Stomach (tissue), 9 donors: Measurements from ENCODE around the gene RPH3AL. TPM values are rescaled to one million over a fixed set of nuclear protein-coding genes. Genes with fewer than 3 reads are reported as not detected.
A peak's percentile ranks its signal among the peaks of the same experiment; 100 is the strongest.

Experiments
- DNase-seq, 2 donors: peaks; one replicate each; pipeline versions ENCODE4 v3.0.0 to v3.0.0-alpha.2; 2013 to 2019
- H3K27ac ChIP-seq, 5 donors: fragments of 200-600 bp in 4 of 5; sonication (generic) in 4 of 5; one replicate each; pipeline ENCODE4 v1.5.1; 2013 to 2019; ENCODE audit warnings: mild to moderate bottlenecking in 1 of 5, moderate library complexity in 1 of 5
- H3K27me3 ChIP-seq, 3 donors: fragments of 200-600 bp; sonication (generic); one replicate each; pipeline ENCODE4 v1.5.1; 2017 to 2019; ENCODE audit warnings: mixed run types in 1 of 3
- H3K36me3 ChIP-seq, 4 donors: fragments of 200-600 bp; sonication (generic); 1 replicate in 3 of 4; 2 replicates in 1 of 4; pipeline ENCODE4 v1.5.1; 2016 to 2019
- H3K4me1 ChIP-seq, 4 donors: fragments of 200-600 bp; sonication (generic); one replicate each; pipeline ENCODE4 v1.5.1; 2016 to 2019
- H3K4me3 ChIP-seq, 4 donors: fragments of 200-600 bp; sonication (generic) in 3 of 4; one replicate each; pipeline ENCODE4 v1.5.1; 2016 to 2019; ENCODE audit warnings: mild to moderate bottlenecking in 1 of 4
- H3K9me3 ChIP-seq, 4 donors: fragments of 200-600 bp; sonication (generic); one replicate each; pipeline ENCODE4 v1.5.1; 2016 to 2019
- EP300 ChIP-seq: sonication (generic); formaldehyde crosslinking; IDR thresholded peaks from one replicate; pipeline ENCODE4 v1.6.1; 2017; ENCODE audit warnings: antibody characterized with exemption
- POLR2A ChIP-seq, 4 donors: fragments of 450-650 bp; IDR thresholded peaks; one replicate each; pipeline ENCODE4 v1.6.1; 2016; ENCODE audit warnings: antibody characterized with exemption in 4 of 4, control low read depth in 2 of 4, mild to moderate bottlenecking in 1 of 4, moderate library complexity in 1 of 4
- POLR2AphosphoS5 ChIP-seq, 3 donors: sonication (generic); formaldehyde crosslinking; IDR thresholded peaks; one replicate each; pipeline ENCODE4 v1.6.1; 2016; ENCODE audit warnings: antibody characterized with exemption in 3 of 3
- whole genome bisulfite sequencing, 5 donors: extraction: QIAGEN DNeasy Blood & Tissue Kit in 3 of 5; methylation state at CpG; one replicate each; pipeline versions ENCODE4 v1.1.5 to v1.1.7; 2013 to 2018; 5-methylcytosine and 5-hydroxymethylcytosine counted together
- intact Hi-C: fragments of 100-400 bp; cut with DNase I; formaldehyde crosslinking; loops from one replicate; pipeline ENCODE4 v1.15.1; 2023; ENCODE audit warnings: low total_unique reads
- polyA plus RNA-seq, 3 donors: library from polyadenylated mRNA; stranded (reverse); fragments of 200-250 nt; gene quantifications; one replicate each; pipeline ENCODE4 v1.2.3, GENCODE V29; 2013
- total RNA-seq, 5 donors: library from RNA; depleted of rRNA; stranded (reverse); fragments of >200 nt; gene quantifications; one replicate each; pipeline versions ENCODE4 v1.1.0 to v1.2.3, GENCODE V29; 2014 to 2016
- TF ChIP-seq, protein P1 (sequence below), 7 experiments: fragments of 450-650 bp in 4 of 7; fragments of 200-600 bp in 3 of 7; sonication (generic) in 3 of 7; IDR thresholded peaks; one replicate each; pipeline ENCODE4 v1.5.1; 2016 to 2019; ENCODE audit warnings: antibody characterized with exemption in 7 of 7, control low read depth in 2 of 7, mild to moderate bottlenecking in 1 of 7
- donor health status: healthy with polysubstance abuse.
- donor health status: Bipolar disorder and iron deficiency.
- donor health status: healthy.

RPH3AL gene
- total and polyA plus RNA-seq, 8 donors: 4.9 to 38.5 (median 17.4) TPM

DNA sequence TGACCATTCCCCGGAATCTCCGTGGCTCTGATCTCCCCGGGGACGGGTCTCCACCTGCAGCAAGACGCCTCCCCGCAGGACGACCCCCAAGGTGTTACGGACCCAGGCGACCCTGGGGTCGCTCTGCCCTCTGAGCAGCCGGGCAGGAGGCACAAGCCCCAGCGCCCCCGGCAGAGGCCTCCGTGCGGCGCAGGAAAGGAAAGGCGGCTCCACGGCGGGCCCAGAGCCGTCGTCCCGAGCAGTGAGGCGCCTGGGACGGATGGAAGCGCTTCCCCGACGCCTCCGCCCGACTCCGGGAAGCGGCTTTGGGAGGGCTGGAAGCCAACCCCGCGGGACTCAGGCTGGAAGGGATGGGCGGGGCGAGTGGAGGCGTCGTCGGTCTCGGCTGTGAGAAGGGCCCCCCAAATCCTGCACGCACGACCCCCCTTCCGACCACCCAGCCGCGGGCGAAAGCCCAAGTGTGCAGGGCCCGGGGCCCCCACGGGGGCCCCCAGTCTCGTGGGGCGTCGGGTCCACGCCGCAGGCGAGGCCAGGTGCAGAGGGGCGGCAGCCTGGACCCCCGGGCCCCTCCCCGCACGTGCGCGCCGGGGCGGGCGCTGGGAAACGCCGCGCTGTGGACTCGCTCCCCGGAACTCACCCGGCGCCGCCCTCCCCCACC lies 32.7 kb upstream of the RPH3AL start:
- peak overlapping the region; percentile 60 to 88 (median 75) for H3K27ac ChIP-seq
- H3K27me3 ChIP-seq: peaks cover 0 to 34% (median 0%) of the 10 kb centered on the region in 3 donors
- TF ChIP-seq, protein P1, sequence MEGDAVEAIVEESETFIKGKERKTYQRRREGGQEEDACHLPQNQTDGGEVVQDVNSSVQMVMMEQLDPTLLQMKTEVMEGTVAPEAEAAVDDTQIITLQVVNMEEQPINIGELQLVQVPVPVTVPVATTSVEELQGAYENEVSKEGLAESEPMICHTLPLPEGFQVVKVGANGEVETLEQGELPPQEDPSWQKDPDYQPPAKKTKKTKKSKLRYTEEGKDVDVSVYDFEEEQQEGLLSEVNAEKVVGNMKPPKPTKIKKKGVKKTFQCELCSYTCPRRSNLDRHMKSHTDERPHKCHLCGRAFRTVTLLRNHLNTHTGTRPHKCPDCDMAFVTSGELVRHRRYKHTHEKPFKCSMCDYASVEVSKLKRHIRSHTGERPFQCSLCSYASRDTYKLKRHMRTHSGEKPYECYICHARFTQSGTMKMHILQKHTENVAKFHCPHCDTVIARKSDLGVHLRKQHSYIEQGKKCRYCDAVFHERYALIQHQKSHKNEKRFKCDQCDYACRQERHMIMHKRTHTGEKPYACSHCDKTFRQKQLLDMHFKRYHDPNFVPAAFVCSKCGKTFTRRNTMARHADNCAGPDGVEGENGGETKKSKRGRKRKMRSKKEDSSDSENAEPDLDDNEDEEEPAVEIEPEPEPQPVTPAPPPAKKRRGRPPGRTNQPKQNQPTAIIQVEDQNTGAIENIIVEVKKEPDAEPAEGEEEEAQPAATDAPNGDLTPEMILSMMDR (IDR thresholded peaks at IDR 0.05): no peak
- no peak for TF ChIP-seq POLR2A (IDR thresholded peaks at IDR 0.05)
- TF ChIP-seq POLR2AphosphoS5 (IDR thresholded peaks at IDR 0.05): peak in 1 of 3 donors; percentile 48
- TF ChIP-seq EP300: no peak
- 0 to 6% (median 1%) methylated on average over 13 to 70 of the region's 70 CpGs for WGBS, 5 donors
- H3K9me3 ChIP-seq: no peaks in the 10 kb centered on the region
- H3K4me3 ChIP-seq: peak overlapping the region; percentile 56 to 71 (median 70)
- DNase-seq: peak; percentile 48 to 82
- peaks cover 15 to 29% (median 21%) of the 10 kb centered on the region in 4 donors for H3K4me1 ChIP-seq
- no peaks in the 10 kb centered on the region for H3K36me3 ChIP-seq
- intact Hi-C loops: loop anchor here (5.0 kb wide), 1 partner anchor 238 kb away; no protein-coding TSS in a partner anchor

DNA sequence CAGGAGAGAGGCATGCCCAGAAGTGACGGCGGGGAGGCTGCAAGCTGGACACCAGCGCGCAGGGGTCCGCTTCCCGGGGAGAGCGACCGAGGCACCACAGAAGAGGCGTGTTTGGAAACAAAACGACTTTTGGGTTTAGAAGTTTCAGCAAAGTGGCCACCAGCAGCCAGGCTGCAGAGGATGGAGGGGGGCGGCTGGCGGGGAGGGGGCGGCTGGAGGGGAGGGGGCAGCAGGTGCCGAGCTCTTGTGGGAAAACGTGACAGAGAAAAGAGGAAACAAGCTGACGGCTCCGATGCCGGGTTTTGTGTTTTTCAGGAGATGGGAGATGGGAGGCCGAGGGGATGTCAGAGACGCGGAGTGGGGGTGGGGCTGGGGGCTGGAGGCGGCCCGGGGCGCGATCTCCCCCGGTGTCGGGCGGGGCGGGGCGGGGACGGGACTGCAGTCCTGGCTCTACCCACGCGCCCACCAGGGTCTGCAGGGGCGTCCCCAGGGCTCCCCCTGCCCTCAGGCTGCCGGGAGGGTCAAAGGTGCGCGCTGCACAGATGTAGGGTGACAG lies 32.1 kb upstream of the RPH3AL start:
- DNase-seq: peak in 1 of 2 donors; percentile 48
- peak overlapping the region; percentile 56 to 71 (median 70) for H3K4me3 ChIP-seq
- H3K36me3 ChIP-seq: no peaks in the 10 kb centered on the region
- H3K9me3 ChIP-seq: no peaks in the 10 kb centered on the region
- 43 to 66% (median 46%) methylated on average over 21 to 37 of the region's 37 CpGs for WGBS, 5 donors
- TF ChIP-seq POLR2A (IDR thresholded peaks at IDR 0.05): no peak
- TF ChIP-seq, protein P1 (IDR thresholded peaks at IDR 0.05): no peak
- no peak for TF ChIP-seq EP300
- no peak for TF ChIP-seq POLR2AphosphoS5 (IDR thresholded peaks at IDR 0.05)
- peaks cover 15 to 29% (median 21%) of the 10 kb centered on the region in 4 donors for H3K4me1 ChIP-seq
- intact Hi-C loops: loop anchor here (5.0 kb wide), 1 partner anchor 237 kb away; no protein-coding TSS in a partner anchor
- peak overlapping the region in 4 of 5 donors; percentile 67 to 88 (median 78) for H3K27ac ChIP-seq
- H3K27me3 ChIP-seq: peaks cover 0 to 34% (median 0%) of the 10 kb centered on the region in 3 donors

DNA sequence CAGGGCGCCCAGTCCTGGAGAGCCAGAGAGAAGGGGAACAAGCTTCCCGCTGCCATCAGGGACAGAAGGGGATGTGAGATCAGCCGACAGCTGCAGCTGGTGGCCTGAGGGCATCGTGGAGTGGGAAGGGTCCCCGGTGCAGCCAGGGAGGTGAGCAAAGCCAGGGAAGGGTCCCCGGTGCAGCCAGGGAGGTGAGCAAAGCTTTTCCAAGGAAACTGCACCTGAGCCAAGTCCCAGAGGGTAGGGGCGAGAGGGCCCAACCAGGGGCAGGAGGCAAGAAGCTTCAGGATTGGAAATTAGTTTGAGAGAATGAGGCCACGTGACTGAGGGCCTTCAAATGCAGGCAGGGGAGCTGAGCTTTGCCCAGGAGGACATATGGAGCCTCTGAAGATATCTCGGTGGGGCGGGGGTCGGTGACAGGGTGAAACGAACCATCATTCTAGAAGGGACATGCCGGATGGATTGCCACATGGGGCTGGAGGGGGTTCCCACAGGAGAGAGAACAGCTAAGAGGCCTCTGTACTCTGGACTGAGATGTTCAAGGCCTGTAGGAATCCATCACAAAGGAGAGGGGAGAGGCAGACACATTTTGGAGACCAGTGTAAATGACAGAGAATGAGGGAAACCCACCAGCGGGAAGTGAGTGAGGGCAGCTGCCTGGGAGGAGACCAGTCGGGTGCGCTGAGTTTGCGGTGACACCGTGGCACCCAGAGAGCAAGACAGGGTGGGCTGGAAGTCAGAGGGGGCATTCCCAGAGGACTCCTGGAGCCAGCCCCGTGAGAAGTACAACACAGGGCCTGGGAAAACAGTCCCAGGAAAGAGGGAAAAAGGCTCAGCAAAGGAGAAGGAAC lies 31.4 kb upstream of the RPH3AL start:
- no peak overlapping the region for H3K4me3 ChIP-seq
- no peaks in the 10 kb centered on the region for H3K9me3 ChIP-seq
- H3K36me3 ChIP-seq: no peaks in the 10 kb centered on the region
- peak overlapping the region in 3 of 5 donors; percentile 42 to 88 (median 81) for H3K27ac ChIP-seq
- no peak for DNase-seq
- H3K27me3 ChIP-seq: peaks cover 0 to 34% (median 0%) of the 10 kb centered on the region in 3 donors
- 78 to 89% (median 85%) methylated on average over 19 of the region's 19 CpGs for WGBS, 5 donors
- no peak for TF ChIP-seq EP300
- no peak for TF ChIP-seq POLR2A (IDR thresholded peaks at IDR 0.05)
- peaks cover 15 to 29% (median 21%) of the 10 kb centered on the region in 4 donors for H3K4me1 ChIP-seq
- intact Hi-C loops: no loop called here

DNA sequence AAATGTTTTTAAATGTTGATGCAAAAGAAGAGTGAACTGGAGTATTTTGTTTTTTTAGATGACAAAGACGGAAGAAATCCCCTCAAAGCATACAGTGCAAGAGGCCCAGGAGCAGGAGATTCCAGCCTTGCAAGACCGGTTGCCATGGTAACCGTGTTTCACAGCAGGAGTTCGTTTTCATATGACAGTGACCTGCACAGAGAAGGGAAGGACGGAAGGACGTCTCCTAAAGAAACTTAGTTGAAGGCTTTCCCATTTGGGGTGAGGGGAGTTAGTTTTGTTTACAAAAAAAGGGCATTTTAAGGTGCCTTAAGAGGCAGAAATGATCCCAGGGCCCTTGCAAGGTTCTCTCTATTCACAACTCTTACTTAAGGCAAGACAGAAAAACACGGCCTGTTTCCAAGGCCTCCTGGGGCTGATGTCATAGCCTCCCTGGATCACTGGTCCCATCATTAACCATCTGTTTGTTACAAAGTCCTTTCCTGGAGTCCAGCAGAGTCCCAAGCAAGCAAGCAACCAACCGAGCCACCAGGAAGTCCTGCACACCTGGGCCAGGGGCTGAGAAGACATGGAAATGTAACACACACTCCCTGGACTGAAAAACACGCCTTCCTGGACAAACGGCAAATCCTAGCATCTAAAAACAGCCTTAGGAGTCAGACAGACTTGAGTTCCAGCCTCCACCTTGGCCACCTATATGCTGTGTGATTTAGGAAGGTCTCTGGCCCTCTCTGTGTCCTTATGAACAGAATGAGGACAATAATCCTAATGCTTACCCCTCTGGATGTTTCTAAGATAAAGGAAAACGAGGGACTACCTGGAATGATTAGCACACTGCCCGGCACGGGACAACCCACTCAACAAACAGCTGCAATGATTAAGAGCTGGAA lies 30.3 kb upstream of the RPH3AL start:
- Histone ChIP-seq H3K27me3 (peaks cover 0 to 34% (median 0%) of the 10 kb centered on the region in 3 donors), H3K9me3 (no peaks in the 10 kb centered on the region), H3K4me3 (no peak overlapping the region), H3K36me3 (no peaks in the 10 kb centered on the region), H3K27ac (peak overlapping the region in 2 of 5 donors; percentile 13 to 15), H3K4me1 (peaks cover 15 to 29% (median 21%) of the 10 kb centered on the region in 4 donors)
- WGBS, 5 donors: 56 to 66% (median 63%) methylated on average over 13 of the region's 13 CpGs
- no peak for TF ChIP-seq POLR2AphosphoS5 (IDR thresholded peaks at IDR 0.05)
- TF ChIP-seq, protein P1 (IDR thresholded peaks at IDR 0.05): no peak
- no peak for TF ChIP-seq EP300
- TF ChIP-seq POLR2A (IDR thresholded peaks at IDR 0.05): no peak
- intact Hi-C loops: no loop called here
- DNase-seq: peak in 1 of 2 donors; percentile 88
